Liver (tissue), 9 donors: ENCODE data around the gene TPD52L1. TPM values are rescaled to one million over a fixed set of nuclear protein-coding genes. Genes with fewer than 3 reads are reported as not detected.

Experiments used
- DNase-seq: peaks from one replicate; pipeline ENCODE4 v3.0.0-alpha.2; 2017; ENCODE audit warnings: low spot score
- H3K27ac ChIP-seq, 2 donors: one replicate each; pipeline ENCODE4 v1.7.0; 2013; ENCODE audit warnings: inconsistent platforms in 2 of 2, low read length in 2 of 2, control low read depth in 1 of 2, low read depth in 1 of 2, mild to moderate bottlenecking in 1 of 2
- H3K27me3 ChIP-seq, 4 donors: one replicate each; pipeline versions ENCODE4 v1.6.1 to v1.7.0; 2013; ENCODE audit warnings: low read length in 3 of 4, inconsistent platforms in 1 of 4, mild to moderate bottlenecking in 1 of 4, moderate library complexity in 1 of 4; ENCODE audit not compliant: control insufficient read depth in 4 of 4, insufficient read depth in 4 of 4
- H3K36me3 ChIP-seq, 4 donors: one replicate each; pipeline versions ENCODE4 v1.6.1 to v1.7.0; 2013; ENCODE audit warnings: low read length in 3 of 4, mild to moderate bottlenecking in 3 of 4, low read depth in 1 of 4, moderate library complexity in 1 of 4; ENCODE audit not compliant: control insufficient read depth in 4 of 4, insufficient read depth in 3 of 4
- H3K4me1 ChIP-seq, 4 donors: one replicate each; pipeline versions ENCODE4 v1.6.1 to v1.7.0; 2013; ENCODE audit warnings: low read length in 3 of 4, mild to moderate bottlenecking in 3 of 4, moderate library complexity in 1 of 4; ENCODE audit not compliant: control insufficient read depth in 4 of 4, insufficient read depth in 4 of 4
- H3K4me3 ChIP-seq, 3 donors: one replicate each; pipeline versions ENCODE4 v1.6.1 to v1.7.0; 2013; ENCODE audit warnings: low read length in 3 of 3, control low read depth in 1 of 3, low read depth in 1 of 3, mild to moderate bottlenecking in 1 of 3
- H3K9ac ChIP-seq, 2 donors: one replicate each; pipeline ENCODE4 v1.7.0; 2013; ENCODE audit warnings: low read length in 2 of 2, mild to moderate bottlenecking in 2 of 2, moderate library complexity in 2 of 2, control low read depth in 1 of 2, low read depth in 1 of 2
- H3K9me3 ChIP-seq, 4 donors: one replicate each; pipeline versions ENCODE4 v1.6.1 to v1.7.0; 2013; ENCODE audit warnings: low read length in 3 of 4; ENCODE audit not compliant: control insufficient read depth in 4 of 4
- ATF3 ChIP-seq: IDR thresholded peaks from 2 replicates; pipeline ENCODE4 v1.6.1; 2016; ENCODE audit warnings: antibody characterized with exemption
- CTCF ChIP-seq: fragments of 150-350 bp; IDR thresholded peaks from 2 replicates; pipeline ENCODE4 v1.5.1; 2017; ENCODE audit warnings: improper control_type of control experiment, low read depth, low read length; ENCODE audit not compliant: missing input control
- EGR1 ChIP-seq, 2 donors: IDR thresholded peaks; 2 replicates each; pipeline ENCODE4 v1.6.1; 2016 to 2018; ENCODE audit warnings: antibody characterized with exemption in 2 of 2, low read depth in 2 of 2
- FOXA1 ChIP-seq: IDR thresholded peaks from 2 replicates; pipeline ENCODE4 v1.6.1; 2016; ENCODE audit warnings: antibody characterized with exemption
- FOXA2 ChIP-seq: IDR thresholded peaks from 2 replicates; pipeline ENCODE4 v1.6.1; 2016; ENCODE audit warnings: antibody characterized with exemption
- GABPA ChIP-seq, 2 donors: IDR thresholded peaks in 1 of 2; conservative IDR thresholded peaks in 1 of 2; 2 replicates each; pipeline ENCODE4 v1.6.1; 2016; ENCODE audit warnings: antibody characterized with exemption in 2 of 2, mild to moderate bottlenecking in 1 of 2, moderate library complexity in 1 of 2
- HNF4G ChIP-seq: IDR thresholded peaks from 2 replicates; pipeline ENCODE4 v1.6.1; 2016; ENCODE audit warnings: antibody characterized with exemption
- JUND ChIP-seq, 2 donors: IDR thresholded peaks; 2 replicates each; pipeline ENCODE4 v1.6.1; 2016; ENCODE audit warnings: antibody characterized with exemption in 2 of 2
- MAX ChIP-seq: IDR thresholded peaks from 2 replicates; pipeline ENCODE4 v1.6.1; 2016; ENCODE audit warnings: antibody characterized with exemption
- NR2F2 ChIP-seq: IDR thresholded peaks from 2 replicates; pipeline ENCODE4 v1.6.1; 2016; ENCODE audit warnings: antibody characterized with exemption
- REST ChIP-seq: IDR thresholded peaks from 2 replicates; pipeline ENCODE4 v1.6.1; 2016; ENCODE audit warnings: antibody characterized with exemption, mild to moderate bottlenecking
- RXRA ChIP-seq, 2 donors: IDR thresholded peaks; 2 replicates each; pipeline ENCODE4 v1.6.1; 2017 to 2018; ENCODE audit warnings: antibody characterized with exemption in 2 of 2, mild to moderate bottlenecking in 1 of 2
- SP1 ChIP-seq: IDR thresholded peaks from 2 replicates; pipeline ENCODE4 v1.6.1; 2018; ENCODE audit warnings: antibody characterized with exemption, mild to moderate bottlenecking
- TAF1 ChIP-seq: conservative IDR thresholded peaks from 2 replicates; pipeline ENCODE4 v1.6.1; 2016; ENCODE audit warnings: antibody characterized with exemption, mild to moderate bottlenecking
- YY1 ChIP-seq: IDR thresholded peaks from 2 replicates; pipeline ENCODE4 v1.6.1; 2016; ENCODE audit warnings: antibody characterized with exemption, mild to moderate bottlenecking
- ZBTB33 ChIP-seq: IDR thresholded peaks from 2 replicates; pipeline ENCODE4 v1.6.1; 2016; ENCODE audit warnings: antibody characterized with exemption
- WGBS: extraction: QIAGEN DNeasy Blood & Tissue Kit; methylation state at CpG from one replicate; pipeline ENCODE4 v1.1.7; 2013; 5-methylcytosine and 5-hydroxymethylcytosine counted together
- polyA plus RNA-seq, 2 donors: library from polyadenylated mRNA; stranded (reverse) in 1 of 2; unstranded in 1 of 2; fragments of 200-250 nt in 1 of 2; fragments of >200 nt in 1 of 2; fragmentation: Nextera tagmentation in 1 of 2; extraction: Ambion mirVana in 1 of 2; gene quantifications; one replicate each; pipeline versions ENCODE4 v1.2.1 to v1.2.3, GENCODE V29; 2013 to 2015
- total RNA-seq, 2 donors: library from RNA; depleted of rRNA; stranded (reverse); fragments of >200 nt; gene quantifications; one replicate each; pipeline ENCODE4 v1.2.3, GENCODE V29; 2014
- donor health status: healthy.
- donor health status: healthy.
- donor health status: healthy.
- donor health status: healthy.
- donor health status: healthy.

The TPD52L1 gene
- total and polyA plus RNA-seq, 4 donors = 8.9 to 66.4 (median 56.6) TPM

- H3K9me3 ChIP-seq = no peaks in the 10 kb centered on the region
- no peak overlapping the region for H3K9ac ChIP-seq
- TF ChIP-seq REST (no peak), RXRA (IDR thresholded peaks at IDR 0.05) (no peak), GABPA (IDR thresholded peaks at IDR 0.05 in 1 of 2, conservative IDR thresholded peaks at IDR 0.05 in 1 of 2) (no peak), YY1 (no peak), MAX (no peak), FOXA2 (no peak), ATF3 (no peak), FOXA1 (no peak), SP1 (no peak), TAF1 (no peak), JUND (IDR thresholded peaks at IDR 0.05) (no peak), EGR1 (IDR thresholded peaks at IDR 0.05; ENCODE audit: low read depth in 2 of 2) (no peak), HNF4G (no peak)
- H3K27me3 ChIP-seq = no peaks in the 10 kb centered on the region
- H3K4me1 ChIP-seq = no peaks in the 10 kb centered on the region
- DNase-seq = no peak
- H3K36me3 ChIP-seq = no peaks in the 10 kb centered on the region
- H3K27ac ChIP-seq = no peak overlapping the region
- 84% methylated on average over 4 of the region's 4 CpGs for WGBS
- H3K4me3 ChIP-seq = no peak overlapping the region
These were observed 24.2 kb upstream of the TPD52L1 start for GRCh38 chr6:125129354-125129753.

GRCh38 chr6:125132058-125132457 is 21.5 kb upstream of the TPD52L1 start:
- Histone ChIP-seq H3K4me3 (no peak overlapping the region), H3K9ac (no peak overlapping the region), H3K27ac (no peak overlapping the region), H3K36me3 (no peaks in the 10 kb centered on the region), H3K27me3 (no peaks in the 10 kb centered on the region), H3K4me1 (no peaks in the 10 kb centered on the region), H3K9me3 (no peaks in the 10 kb centered on the region)
- WGBS = 67% methylated on average over 1 of the region's 1 CpG
- TF ChIP-seq FOXA2 (no peak), ZBTB33 (no peak), CTCF (no peak), RXRA (IDR thresholded peaks at IDR 0.05) (no peak), REST (no peak), NR2F2 (no peak), TAF1 (no peak), FOXA1 (no peak), ATF3 (no peak), JUND (IDR thresholded peaks at IDR 0.05) (no peak), MAX (no peak), GABPA (IDR thresholded peaks at IDR 0.05 in 1 of 2, conservative IDR thresholded peaks at IDR 0.05 in 1 of 2) (no peak), HNF4G (no peak)
- no peak for DNase-seq
